ENCODE measurements around the gene SPATA21.
A peak's percentile ranks its signal among the peaks of the same experiment; 100 is the strongest.

The SPATA21 gene

DNA sequence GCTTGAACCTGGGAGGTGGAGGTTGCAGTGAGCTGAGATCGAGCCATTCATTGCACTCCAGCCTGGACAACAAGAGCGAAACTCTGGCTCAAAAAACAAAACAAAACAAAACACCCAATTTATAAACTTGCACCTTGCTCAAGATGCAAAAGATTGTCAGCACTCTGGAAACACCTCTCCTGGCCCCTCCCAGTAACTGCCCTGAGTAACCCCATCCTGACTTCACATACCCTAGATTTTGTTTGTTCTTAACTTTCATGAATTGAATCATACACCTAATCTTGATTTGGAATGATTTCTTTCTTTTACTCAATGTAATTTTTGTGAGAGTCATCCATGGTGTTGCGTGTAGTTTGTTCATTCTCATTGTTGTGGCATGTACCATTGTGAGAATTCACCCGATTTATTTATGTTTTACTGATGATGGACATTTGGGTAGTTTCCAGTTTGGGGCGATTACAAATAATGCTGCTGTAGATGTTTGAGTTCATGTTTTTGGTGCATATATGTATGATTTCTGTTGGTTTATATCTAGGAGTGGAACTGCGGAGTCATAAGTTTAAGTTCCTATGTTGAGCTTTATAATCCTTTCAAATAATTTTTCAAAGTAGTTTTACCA, 13.7 kb upstream of the SPATA21 start:
- DNase-seq = no peak

DNA sequence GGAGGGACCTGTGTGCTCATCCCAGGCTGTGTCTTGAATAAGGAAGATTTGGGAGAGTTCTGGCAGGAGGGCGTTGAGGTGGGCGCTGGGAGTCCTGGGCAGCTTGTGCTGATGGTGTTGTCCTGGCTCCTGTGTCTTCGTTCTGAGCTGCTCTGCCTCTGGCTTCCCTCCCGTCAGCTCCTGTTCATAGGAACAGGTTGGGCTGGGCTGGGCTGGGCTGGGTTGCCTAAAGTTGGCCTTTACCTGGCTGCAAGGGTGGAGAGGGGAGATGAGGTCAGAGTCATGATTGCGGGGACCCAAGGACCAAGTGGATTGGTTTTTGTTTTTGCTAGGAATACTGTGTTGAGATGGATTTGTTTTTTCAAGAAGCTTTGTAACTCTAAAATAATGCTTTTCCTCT, 12.4 kb upstream of the SPATA21 start:
- no peak for DNase-seq

DNA sequence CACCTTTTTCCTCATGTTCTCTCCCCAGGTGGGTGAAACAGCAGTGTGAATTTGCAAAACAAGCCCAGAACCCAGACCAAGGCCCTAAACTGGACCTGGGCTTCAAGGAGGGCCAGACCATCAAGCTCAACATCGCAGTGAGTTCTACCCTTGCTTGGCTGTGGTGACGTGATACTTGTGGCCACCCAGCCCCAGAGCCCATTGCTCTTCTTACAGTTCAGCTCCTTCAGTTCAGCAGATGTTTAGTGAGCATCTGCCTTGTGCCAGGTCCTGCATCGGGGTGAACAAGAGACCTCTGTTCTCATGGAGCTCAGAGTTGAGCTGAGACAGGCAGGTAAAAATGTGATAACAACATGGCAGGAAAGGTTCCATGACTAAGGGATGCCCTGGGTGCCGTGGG, 11.8 kb upstream of the SPATA21 start:
- no peak for DNase-seq

DNA sequence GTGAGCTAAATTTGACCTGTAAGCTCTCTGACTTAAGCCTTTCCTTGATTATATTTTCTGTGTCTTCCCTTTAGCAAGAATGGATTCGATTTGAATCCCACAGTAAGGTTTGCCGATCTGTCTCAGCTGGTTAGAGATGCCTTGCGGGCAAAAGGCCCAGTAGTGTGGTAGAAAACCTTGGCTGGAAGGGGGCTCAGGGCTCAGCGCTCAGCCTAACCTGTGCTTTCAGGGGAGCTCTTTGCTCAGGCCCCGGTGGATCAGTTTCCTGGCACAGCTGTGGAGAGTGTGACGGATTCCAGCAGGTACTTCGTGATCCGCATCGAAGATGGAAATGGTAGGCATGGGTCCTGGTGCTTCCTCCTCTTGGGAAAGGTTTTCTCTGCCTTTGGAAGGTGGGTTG, 10.4 kb upstream of the SPATA21 start:
- DNase-seq = no peak

DNA sequence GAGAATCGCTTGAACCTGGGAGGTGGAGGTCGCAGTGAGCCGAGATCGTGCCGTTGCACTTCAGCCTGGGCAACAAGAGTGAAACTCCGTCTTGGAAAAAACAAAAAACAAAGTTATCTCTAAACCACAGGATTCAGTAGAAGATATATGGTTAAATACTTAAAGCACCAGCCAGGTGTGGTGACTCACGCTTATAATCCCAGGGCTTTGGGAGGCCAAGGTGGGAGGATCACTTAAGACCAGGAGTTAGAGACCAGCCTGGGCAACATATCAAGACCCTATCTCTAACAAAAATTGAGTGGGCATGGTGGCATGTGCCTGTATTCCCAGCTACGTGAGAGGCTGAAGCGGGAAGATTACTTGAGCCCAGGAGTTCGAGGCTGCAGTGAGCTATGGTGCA, 8.9 kb upstream of the SPATA21 start:
- DNase-seq = no peak

DNA sequence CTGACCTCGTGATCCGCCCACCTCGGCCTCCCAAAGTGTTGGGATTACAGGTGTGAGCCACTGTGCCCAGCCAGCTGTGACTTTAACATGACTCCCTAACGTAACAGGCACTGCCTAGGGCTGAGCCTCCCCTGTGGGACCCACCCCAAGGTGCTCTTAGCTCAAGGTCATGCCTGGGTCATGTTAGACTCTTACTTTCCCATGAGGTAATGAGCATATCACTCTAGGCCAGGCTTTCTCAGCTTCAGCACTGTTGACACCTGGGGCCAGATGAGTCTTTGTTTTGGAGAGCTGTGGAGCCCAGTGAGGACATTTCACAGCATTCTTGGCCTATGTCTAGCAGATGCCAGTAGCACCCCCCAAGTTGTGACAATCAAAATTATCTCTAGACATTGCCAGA, 7.8 kb upstream of the SPATA21 start:
- DNase-seq = no peak

DNA sequence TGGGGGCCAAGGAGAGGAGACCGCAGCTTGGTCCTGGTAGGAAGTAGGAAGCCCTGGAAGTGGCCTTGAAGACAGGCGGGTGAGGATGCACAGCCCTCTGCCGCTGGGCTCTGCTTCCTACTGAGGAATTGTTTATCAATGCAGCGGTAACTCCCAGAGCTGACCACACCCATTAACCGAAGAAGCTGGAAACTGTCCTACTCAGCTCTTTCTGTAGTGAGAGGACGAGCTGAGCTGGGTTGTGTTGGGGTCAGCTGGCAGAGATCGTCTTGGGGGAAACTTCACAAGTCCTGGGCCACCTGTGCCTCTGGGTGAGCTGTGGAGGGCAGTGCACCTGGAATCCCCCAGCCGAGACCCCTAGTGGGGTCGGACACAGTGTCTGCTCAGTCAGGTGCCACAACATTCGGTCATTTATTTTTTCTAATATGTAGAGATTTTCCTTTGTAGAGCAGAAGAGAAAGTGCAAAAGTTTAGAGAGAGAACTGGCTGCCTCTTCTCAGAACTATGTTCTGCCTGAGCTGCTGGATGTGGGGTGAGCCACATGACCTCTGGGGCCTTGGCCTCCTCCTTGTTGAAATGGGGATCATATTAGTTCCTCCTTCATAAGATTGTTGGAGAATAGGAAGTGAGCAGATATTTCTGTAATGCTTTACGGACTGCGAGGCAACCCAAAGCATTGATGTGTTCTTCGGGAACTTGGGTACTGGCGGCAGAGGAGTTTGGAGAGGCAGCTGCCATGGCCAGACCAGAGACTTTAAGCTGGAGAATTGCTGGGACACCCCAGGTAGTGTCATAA, 6.9 kb upstream of the SPATA21 start:
- no peak for DNase-seq

DNA sequence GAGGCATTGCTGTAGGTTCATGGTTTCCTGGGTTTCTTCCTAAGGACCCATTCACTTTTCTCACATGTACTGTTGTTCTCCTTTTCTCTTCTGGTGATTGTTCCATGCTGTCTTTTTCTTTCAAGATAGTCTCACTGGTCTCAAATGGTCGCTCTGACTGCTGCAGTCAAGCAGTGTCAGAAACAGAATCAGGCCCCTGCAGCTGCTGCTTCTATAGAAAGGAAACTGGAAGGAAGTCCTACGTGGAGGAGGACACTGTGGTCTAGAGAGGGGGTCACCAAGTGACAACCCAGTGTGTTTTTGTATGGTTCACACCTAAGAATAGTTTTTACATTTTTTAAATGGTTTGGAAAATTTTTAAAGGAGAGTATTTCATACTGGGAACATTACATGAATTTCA, 5.7 kb upstream of the SPATA21 start:
- DNase-seq = no peak

DNA sequence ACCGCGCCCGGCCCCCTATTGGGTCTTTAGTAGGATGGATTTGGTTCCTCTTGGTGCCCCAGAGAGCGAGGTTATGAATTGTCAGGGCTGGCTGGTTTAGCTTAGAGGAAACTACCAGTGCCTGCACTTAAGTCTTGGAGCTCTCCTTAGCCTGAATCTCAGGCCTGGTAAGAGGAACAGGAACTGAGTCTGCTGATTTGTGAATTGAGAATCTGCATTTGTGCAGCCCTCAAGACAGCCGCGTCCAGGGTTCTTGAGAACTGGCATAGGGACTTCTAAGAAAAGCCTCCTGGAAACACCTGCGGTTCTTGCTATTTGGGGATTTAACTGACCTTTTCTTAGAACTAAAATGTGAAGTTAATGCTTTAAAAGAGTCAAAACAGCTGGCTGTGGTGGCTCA, 5.0 kb upstream of the SPATA21 start:
- DNase-seq = peak; percentile 9

DNA sequence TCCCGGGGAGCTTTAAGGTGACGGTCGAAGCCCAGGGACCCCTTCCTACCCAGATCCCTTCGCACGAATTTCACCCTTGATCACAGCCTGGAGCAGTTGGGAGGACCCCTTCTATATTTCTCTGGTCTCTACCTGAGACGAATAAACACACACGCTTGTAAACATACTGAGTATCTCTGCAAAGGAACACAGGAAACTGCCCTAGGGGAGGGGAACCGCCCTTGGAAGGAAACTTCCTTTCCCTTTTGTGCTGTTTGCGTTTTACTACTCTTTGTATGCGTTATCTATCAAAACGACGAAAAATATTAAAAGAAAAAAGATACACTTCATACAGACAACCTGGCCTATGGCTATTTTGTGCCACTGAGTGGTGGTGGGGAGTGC, 4.0 kb upstream of the SPATA21 start:
- no peak for DNase-seq

DNA sequence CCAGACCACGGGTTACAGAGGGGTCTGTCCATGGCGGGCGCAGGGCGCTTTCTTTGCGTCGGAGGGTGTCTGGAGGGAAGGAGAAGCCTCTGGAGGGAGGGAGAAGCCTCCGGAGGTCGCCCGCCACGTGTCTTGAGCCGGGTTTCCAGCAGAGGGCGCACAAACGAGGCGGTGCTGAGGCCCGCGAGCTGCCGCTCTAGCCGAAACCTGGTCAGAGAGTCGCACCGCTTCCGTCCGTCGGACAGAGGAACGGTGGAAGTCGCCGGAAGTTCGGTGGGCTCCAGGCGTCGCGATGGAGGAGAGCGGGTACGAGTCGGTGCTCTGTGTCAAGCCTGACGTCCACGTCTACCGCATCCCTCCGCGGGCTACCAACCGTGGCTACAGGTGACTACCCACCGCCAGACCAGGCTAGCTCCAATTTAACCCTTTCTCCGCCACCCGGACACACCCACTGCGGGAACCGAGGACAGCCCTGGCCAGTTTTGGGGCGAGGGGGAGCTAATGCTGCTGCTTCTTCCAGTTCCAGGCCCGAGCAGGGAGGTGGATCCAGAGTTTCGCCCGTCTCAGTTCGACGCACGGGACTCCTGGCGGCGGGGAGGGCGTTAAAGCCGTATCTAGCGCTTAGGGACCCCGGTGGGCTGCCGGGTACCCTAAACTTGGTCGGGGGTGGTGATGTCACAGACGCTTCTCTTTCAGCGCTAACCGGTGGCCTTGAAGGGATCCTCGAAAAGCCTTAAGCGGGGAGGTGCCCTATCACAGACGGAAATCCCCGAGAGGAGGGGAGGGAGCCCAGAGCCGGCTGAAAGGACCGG, 3.5 kb upstream of the SPATA21 start, which contains the start of gene NECAP2:
TSS of gene NECAP2 (plus strand) at position 255 of the 812 bp plus-strand sequence. CDS start at position 293, 38 bp downstream.
- peak; percentile 97 for DNase-seq

DNA sequence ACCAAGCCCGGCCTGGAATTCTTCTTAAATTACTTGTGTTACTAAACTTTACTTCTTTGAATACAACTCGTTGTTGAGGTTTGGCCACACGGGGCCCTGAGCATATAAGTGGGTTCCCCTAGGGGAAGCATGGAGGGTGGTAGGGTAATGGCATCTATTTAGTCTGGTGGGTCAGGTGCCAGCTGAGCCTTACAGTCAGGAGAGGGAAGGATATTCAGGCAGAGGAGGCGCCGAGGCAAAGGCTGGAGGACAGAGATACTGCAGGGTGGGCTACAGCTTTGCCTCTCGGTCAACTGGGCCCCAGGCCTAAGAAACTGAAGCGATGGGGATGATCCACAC, 2.9 kb upstream of the SPATA21 start:
- no peak for DNase-seq

DNA sequence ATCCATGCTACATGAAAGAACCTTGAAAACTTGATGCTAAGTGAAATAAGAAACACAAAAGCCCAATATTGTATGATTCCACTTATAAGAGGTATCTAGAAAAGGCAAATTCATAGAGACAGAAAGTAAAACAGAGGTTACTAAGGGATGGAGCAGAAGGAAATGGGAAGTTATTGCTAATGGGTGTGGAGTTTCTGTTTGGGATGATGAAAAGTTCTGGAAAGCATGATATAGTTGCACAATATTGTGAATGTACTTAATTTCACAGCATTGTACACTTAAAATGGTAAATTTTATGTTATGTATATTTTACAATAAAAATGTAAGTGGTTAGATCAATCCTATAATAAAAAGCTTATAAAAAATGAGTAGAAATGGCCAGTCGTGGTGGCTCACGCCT, 1.7 kb upstream of the SPATA21 start:
- no peak for DNase-seq

DNA sequence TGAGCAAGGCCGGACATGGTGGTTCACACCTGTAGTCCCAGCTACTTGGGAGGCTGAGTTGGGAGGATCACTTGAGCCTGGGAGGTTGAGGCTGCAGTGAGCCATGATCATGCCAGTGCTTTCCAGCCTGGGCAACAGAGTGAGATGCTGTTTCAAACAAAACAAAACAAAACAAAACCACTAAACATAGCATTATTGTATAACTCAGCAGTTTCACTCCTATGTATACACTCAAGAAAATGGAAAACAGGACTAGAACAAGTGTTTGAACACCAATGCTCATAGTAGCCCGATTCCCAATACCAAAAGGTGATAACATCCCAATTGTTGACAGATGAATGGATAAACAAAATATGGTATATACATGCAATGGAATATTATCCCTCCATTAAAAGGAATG, 1.3 kb upstream of the SPATA21 start:
- no peak for DNase-seq

DNA sequence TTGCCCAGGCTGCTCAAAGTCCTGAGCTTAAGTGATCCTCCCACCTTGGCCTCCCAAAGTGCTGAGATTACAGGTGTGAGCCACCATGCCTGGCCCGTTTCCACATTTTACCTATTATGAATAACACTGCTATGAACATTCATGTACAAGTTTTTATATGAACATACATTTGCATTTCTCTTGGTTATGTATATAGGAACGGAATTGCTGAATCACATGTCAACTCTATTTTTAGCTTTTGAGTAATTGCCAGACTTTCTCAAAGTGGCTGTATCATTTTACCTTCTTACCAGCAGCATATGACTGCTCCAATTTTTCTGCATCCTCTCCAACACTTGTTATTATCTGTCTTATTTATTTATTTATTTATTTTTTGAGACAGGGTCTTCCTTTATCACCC, 2.7 kb downstream of the SPATA21 start:
- DNase-seq = no peak

DNA sequence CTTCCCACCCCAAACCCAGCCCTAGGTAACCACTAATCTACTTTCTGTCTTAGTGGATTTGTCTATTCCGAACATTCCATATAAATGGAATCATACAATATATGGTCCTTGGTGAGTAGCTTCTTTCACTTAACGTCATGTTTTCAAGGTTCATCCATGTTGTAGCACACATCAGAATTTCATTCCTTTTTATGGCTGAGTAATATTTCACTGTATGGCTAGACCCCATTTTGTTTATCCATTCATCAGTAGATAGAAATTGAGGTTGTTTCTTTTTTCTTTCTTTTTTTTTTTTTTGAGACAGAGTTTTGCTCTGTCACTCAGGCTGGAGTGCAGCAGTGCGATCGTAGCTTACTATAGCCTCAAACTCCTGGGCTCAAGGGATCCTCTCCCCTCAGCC, 3.2 kb downstream of the SPATA21 start:
- DNase-seq = no peak

DNA sequence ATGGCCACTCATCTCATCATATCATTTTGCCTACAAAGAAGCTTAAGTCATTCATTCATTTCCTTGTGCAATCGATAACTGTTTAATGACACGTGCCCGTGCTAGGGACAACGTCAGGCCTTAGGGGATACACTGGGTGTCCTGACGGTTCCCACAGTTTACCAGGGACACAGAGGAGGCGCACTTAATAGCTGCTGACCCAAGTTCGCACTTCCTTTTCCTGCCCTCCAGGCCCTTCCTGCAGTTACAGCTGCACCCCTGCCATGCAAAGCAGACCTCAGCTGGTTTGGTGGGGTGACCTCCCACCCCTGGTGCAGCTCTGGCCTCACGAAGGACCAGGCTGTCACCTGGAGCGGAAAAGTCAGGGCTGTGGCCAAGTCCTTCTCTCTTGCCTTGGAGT, 4.2 kb downstream of the SPATA21 start:
- DNase-seq = no peak

DNA sequence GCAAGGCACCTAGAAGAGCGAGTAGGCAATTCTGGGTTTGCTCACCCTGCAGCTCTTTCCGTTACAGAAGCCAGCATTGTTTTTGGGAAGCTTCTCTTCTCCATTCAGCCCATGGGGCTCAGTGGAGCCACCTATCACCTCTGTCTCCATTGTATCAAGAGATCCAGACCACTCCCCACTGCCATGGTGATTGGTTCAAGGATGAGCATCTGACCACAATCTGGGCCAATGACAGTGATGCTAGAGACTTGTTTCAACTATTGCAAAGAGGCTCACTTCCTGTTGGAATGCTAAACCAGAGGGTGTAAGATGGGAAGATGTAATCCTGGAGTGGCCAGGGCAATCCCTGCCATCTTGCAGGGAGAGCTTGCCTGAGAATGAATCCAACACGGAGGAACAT, 6.6 kb downstream of the SPATA21 start:
- no peak for DNase-seq

DNA sequence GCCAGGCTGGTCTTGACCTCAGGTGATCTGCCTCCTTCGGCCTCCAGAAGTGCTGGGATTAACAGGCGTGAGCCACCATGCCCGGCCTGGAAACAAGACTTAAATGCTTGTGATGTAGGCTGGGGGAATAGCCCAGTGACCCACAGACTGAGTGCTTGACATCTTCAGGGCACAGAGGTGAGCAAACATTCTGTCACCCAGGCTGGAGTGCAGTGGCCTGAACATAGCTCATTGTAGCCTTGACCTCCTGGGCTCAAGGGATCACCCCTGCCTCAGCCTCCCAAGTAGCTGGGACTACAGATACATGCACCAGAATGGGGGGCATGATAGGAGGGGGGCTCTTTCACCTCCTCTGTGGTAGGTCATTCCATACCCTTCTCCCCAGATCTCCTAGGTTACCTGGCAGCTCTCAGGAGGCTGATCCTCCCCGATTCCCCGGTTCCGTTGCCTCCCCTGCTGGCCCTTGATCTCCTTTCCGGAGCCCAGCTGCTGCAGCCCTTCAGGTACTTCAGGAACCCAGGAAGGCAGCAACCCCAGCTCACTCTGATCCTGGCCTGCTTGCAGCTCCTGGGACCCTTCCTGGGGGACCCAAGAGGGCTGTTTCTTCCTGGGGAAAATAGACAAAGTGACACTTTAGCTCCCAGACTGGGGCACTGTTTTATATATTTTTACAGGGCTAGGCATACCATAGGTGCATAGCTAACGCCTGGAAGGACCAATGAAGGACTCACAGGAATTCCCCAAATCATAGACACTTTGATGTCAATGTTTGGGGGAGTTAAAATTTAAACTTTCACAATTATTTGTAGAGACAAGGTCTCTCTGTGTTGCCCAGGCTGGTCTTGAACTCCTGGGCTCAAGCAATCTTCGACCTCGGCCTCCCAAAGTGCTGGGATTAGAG, 11.8 kb downstream of the SPATA21 start:
- no peak for DNase-seq

DNA sequence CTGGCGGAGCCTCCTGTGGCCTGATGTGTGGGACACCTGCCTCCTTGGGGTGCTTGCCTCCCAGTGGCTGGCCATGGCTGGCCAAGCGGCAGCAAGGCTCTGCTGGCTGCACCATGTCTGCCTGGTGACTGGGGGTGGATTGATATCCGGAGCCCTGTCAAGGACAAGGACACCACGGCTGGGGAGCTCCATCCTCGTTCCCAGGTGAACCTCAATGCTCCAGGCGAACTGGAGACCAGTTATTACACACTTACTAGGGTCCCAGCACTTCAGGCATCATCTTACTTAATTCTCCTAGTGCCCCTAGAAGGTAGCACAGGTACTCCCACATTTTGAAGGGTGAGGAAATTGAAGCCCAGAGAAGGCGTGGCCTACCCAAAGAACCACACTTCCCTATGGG, 15.2 kb downstream of the SPATA21 start:
- DNase-seq = no peak

DNA sequence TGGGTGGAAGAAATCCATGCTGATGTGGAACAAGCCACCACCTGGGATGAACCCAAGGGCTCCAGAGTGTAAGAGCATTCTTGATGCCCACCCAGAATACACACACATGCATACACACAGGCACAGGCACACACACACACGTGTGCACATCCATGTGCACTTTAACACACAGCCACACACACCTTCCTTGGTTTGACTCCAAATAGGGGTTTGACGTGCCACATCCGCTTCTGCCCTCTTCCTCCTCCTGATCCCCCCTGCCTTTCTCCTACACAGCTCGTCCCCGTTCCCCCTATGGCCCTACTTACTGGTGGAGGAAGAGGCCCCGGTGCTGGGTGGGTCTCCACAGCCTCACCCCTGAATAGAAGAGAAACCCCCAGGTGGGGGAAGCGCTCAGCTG, 16.0 kb downstream of the SPATA21 start:
- DNase-seq = no peak

DNA sequence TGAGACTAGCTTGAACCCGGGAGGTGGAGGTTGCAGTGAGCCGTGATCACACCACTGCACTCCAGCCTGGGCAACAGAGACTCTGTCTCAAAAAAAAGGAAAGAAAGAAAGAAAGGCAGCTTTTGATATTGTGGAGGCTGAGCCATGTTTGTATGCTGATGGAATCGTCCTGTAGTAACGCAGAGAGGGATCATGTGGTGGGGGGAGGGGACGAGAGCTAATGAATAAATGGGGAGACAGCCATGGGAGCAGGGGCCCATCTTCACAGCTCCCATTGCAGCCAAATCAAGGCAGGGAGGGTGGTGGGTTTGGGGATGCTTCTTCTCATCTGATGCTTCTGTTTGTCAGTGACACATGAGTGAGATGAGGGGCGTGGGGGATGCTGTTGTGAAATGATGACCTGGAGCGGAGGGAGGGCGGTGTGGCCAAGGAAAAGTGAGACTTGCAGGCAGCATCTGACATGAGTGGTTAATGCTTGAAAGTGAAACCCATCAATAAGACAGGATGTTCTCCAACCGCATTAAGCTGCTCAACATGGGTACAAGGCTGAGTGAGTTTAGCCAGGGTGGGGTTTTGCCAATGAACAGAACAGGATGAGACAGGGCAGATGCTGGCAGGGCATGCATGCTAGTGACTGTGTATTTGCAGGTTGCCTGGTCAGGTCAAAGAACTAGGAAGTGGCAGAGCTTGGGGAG, 16.7 kb downstream of the SPATA21 start:
- peak; percentile 79 for DNase-seq

Data from stimulated activated CD4-positive, alpha-beta T cell treated with anti-CD3 and anti-CD28 coated beads, Interleukin-15, amount 100 ng/mL, for 24 hours (primary cell).